Measurements from ENCODE around the gene NOC2L.

- TF ChIP-seq BMI1 (IDR thresholded peaks at IDR 0.05; ENCODE audit: low read length) (no peak), NFYB (IDR thresholded peaks at IDR 0.05; ENCODE audit: extremely low read depth, insufficient read length) (no peak), POLR2A (conservative IDR thresholded peaks at IDR 0.05) (no peak), ZNF512 (tag; IDR thresholded peaks at IDR 0.05) (no peak), BHLHE40 (IDR thresholded peaks at IDR 0.05; ENCODE audit: low read length) (no peak), SMARCB1 (IDR thresholded peaks at IDR 0.05; ENCODE audit: insufficient read length, low read depth) (no peak), RAD21 (CRISPR knock-in tag; conservative IDR thresholded peaks at IDR 0.05 in 1 of 2, IDR thresholded peaks at IDR 0.05 in 1 of 2) (no peak), NFXL1 (CRISPR knock-in tag; IDR thresholded peaks at IDR 0.05) (no peak), PRPF4 (IDR thresholded peaks at IDR 0.05; ENCODE audit: insufficient read depth, low read depth, low read length, poor library complexity, severe bottlenecking) (no peak)
These were observed 16.6 kb downstream of the NOC2L start for GRCh38 chr1:942411-942821.
